Stimulated activated CD4-positive, alpha-beta T cell treated with anti-CD3 and anti-CD28 coated beads, Interleukin-2, amount 100 ng/mL, for 48 hours (primary cell): ENCODE results near the gene BMF.

Experiments used
- DNase-seq, 2 donors: peaks; one replicate each; pipeline ENCODE4 v3.0.0-alpha.2; 2020

The BMF gene

DNA sequence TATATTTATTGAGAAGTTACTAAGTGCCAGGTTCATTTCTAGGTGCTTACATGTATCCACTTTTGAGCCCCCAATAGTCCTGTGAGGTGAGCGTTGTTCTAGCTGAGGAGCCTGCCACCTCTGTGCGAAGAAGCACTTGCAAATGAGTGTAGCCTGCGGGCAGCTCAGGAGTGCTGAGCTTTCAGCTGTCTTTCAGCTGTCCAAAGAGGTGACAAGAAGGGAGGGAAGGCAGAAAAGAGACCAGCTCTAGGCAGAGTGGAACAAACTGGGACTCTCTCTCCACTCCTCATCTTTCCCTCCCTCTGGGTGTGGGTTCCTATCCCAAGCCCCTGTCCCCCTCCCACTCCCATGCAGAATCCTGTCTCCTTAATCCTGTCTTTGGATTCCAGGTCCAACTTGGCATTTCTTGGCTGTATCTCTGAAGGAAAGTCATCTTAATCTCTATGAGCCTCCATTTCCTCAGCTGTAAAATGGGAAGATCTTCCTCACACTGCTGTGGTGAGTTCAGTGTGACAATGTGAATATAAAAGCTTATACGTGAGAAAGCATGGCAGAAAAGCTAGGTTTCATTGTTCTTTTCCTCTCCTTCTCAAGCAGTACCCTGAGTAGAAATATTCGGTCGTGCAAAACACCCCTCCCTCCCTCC, 63.0 kb downstream of the BMF start:
- no peak for DNase-seq

GRCh38 chr15:40044717-40045571, 63.7 kb downstream of the BMF start:
- DNase-seq, result peak; percentile 77 to 83

- no peak for DNase-seq
These were observed 64.6 kb downstream of the BMF start for GRCh38 chr15:40043927-40044716.

GRCh38 chr15:40042791-40043320, 65.8 kb downstream of the BMF start:
- DNase-seq, result no peak

DNA sequence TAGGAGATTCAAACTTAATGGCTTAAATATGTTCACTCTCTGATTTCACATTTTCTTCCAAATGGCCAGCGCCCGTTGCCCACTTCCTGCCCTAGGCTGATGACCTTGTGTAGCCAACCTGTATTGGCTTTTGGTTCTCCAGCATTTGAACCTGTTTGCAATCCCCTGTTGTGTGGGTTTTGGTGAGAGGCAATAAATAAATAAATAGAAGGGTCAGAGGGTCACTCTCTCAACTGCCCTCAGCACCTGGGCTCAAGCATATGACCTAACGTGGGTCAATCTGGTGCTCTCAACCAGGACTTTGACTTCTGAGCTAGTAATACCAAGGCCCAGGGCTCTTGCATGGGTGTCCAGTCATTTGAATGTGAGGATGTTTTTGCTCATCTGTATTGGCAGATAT, 67.9 kb downstream of the BMF start:
- no peak for DNase-seq

GRCh38 chr15:40040293-40040635, 68.4 kb downstream of the BMF start:
- DNase-seq, result no peak

- DNase-seq, result peak; percentile 85 to 90
These were observed 69.8 kb downstream of the BMF start, which contains the start of gene SRP14 for GRCh38 chr15:40038638-40039543. Gene SRP14 (minus strand): TSS chr15:40039181. CDS start chr15:40039116, 65 bp downstream.

GRCh38 chr15:40038275-40038637, 70.4 kb downstream of the BMF start:
- DNase-seq, result no peak
